Stimulated activated CD8-positive, alpha-beta memory T cell treated with anti-CD3 and anti-CD28 coated beads, Interleukin-7, amount 100 ng/mL, for 48 hours (primary cell): Measurements from ENCODE around the gene FHOD1.

Experiments
- DNase-seq, 2 donors: peaks; one replicate each; pipeline ENCODE4 v3.0.0-alpha.2; 2020; ENCODE audit warnings: low read depth in 1 of 2; ENCODE audit errors: extremely low read depth in 1 of 2

FHOD1 gene

DNA sequence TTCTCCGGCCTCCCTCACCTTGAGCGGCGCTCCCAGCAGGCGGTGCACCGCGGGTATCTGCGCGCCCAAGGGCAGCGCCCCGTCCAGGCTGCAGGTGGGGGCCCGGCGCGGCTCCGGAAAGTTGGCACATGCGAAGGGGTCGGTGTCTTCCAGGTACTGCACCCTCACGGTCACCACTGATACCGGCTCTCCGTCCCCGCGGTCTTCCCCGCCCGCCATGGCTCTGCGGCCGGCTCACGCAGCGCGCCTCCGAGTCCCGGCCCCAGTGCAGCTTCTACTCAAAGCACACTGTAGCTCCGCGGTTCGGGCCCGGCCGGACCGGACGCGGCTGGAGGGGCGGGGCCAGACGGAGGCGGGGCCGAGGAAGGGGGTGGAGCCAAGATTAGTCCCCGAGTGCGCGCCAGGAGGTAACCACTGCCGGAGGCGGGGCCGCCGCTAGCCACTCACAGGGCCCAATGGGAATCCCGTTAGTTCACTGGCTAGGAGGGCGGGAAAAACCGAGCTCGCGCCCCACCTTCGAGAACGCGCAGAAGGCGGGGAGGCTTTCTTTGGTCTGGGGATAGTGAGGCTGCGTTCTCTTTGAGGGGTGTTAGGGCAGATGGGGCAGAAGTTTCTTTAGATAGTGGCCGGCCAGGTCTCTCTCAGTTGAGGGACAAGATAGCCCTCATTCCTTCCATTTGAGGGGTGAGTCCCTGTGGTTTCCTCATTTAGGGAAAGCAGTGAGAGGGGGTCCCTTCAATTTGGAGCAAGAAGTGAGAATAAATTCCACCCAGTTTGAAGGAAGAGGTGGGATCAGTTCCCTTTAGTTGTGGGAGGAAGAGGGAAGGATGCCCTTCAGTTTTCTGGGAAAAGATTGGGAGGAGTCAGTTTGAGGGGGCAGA, at the start of gene FHOD1:
Gene FHOD1 (minus strand): TSS at position 290 of the 881 bp plus-strand sequence. CDS start 71 bp downstream, at position 219.
- peak; percentile 96 to 99 for DNase-seq

DNA sequence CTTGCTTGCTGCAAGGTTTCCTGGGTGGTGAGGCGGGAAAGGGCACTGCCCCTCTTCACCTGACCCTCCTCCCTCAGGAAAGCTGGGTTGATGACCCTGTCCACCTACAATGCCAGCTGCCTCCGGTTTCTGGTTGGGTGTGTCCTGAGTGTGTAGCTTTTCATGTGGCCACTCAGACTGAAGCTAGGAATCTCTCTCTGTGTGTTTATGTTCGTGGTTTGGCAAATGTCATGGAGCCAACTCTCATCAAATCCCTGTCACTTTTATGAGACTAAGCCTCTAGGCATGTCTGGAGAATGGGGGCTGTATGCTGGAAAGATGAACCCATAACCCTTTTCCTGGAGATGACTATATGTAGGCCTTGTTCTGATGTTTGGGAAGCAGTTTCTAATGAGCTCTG, 49.1 kb upstream of the FHOD1 start:
- DNase-seq = no peak

DNA sequence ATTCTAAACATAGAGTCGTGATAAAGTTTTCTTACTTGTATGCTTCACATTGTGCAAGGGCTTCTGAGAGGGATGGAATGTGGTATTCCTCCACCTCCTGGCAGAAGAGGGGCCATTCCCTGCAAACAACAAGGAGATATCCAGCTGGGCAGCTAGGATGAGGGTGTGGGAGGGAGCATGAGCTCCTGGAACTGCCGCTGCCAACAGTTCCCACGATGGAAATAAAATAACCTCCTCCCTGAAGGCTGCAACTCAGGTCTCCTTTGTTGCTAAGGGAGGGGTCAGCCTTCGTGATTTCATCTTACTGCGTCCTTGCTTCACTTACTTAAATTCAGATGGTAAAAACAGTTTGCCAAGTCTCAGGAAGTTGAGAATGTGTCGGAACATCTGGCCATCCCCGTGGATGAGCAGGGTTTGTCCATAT, 47.7 kb upstream of the FHOD1 start:
- no peak for DNase-seq

DNA sequence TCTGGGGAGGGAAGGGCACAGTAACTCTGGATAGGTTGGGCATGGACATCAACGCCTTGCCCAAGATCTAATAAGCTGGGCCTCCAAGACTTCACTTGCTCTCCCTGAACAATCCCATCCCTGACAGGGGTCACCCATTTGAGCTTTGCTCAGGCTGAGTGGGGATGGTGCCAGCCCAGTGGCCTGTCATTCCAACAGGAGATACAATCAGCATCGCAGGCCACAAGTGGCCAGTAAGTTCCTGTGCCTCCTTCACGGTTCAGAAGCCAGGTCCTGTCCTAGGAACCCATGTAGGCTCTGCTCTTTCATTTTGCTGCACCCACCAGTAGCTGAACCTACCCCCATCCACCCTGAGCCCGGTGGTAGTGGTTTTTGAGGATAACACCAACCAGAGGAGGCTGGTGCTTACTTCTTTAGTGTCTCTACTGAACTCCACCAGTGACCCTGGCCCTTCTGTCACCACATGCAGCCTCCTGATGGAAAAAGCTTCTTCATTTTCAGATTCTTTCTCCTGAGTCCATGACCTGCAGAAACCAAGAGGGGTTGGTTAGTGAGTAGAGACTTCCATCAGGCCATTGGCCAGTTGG, 47.0 kb upstream of the FHOD1 start:
- no peak for DNase-seq

DNA sequence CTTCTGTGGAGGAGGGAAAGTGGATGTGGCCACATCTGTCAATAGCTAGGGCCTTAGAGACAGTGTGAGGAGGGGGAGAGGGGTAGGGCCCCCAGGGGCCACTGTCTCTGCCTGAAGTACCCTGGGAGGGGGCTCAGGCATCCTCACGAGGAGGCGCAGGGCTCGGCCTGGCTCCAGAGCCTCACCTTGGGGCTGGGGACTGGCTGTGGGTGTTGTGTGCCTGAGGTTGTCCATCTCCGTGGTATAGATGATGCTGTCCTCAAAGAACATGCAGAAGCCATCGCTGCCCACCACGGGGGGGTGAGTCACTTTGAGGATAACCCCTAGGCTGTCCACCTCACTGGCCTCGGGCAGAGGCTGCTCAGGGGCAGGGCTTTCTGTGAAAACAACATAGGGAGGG, 44.2 kb upstream of the FHOD1 start:
- DNase-seq = no peak

DNA sequence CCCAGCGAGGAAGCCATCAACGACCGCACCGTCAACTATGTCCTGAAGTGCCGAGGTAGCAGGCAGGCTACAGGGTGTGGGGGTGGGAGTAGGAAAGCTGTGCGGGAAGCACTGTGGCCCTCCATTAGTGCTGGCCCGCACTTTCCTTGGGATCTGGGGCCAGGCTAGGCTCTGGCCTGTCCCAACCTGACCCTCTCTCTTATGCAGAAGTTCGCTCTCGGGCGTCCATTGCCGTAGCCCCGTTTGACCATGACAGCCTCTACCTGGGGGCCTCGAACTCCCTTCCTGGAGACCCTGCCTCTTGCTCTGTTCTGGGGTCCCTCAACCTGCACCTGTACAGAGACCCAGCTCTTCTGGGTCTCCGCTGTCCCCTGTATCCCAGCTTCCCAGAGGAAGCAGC, 40.7 kb upstream of the FHOD1 start:
- DNase-seq = no peak

DNA sequence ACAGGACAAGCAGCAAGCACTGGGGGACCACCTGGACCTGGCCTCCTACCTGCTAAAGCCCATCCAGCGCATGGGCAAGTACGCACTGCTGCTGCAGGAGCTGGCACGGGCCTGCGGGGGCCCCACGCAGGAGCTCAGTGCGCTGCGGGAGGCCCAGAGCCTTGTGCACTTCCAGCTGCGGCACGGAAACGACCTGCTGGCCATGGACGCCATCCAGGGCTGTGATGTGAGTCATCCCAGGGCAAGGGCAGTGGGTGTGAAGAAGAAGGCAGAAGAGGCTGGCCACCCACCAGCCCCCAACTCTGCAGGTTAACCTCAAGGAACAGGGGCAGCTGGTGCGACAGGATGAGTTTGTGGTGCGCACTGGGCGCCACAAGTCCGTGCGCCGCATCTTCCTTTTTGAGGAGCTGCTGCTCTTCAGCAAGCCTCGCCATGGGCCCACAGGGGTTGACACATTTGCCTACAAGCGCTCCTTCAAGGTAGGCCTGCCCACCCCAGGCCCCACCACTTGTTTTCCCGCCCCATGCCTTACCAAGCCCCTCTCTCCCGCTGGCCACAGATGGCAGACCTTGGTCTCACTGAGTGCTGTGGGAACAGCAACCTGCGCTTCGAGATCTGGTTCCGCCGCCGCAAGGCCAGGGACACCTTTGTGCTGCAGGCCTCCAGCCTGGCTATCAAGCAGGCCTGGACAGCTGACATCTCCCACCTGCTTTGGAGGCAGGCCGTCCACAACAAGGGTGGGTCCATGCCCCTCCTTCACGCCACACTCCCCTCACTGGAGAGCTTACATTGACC, 39.4 kb upstream of the FHOD1 start:
- no peak for DNase-seq

DNA sequence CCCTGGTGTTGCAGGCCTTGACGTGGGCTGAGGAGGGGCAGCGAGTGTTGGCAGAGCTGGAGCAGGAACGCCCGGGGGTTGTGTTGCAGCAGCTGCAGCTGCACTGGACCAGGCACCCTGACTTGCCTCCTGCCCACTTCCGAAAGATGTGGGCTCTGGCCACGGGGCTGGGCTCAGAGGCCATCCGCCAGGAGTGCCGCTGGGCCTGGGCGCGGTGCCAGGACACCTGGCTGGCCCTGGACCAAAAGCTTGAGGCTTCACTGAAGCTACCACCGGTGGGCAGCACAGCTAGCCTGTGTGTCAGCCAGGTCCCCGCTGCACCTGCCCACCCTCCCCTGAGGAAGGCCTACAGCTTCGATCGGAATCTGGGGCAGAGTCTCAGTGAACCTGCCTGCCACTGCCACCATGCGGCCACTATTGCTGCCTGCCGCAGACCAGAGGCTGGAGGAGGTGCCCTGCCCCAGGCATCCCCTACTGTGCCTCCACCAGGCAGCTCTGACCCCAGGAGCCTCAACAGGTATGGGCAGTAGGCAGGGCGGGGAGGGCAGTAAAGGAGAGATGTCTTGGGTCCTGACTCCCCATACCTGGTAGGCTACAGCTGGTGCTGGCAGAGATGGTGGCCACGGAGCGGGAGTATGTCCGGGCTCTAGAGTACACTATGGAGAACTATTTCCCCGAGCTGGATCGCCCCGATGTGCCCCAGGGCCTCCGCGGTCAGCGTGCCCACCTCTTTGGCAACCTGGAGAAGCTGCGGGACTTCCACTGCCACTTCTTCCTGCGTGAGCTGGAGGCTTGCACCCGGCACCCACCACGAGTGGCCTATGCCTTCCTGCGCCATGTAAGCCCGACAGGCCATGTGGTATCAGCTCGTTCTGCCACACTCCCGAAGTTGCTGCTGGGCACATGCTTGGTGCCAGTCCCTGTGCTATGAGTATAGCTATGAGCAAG, 37.7 kb upstream of the FHOD1 start:
- no peak for DNase-seq

DNA sequence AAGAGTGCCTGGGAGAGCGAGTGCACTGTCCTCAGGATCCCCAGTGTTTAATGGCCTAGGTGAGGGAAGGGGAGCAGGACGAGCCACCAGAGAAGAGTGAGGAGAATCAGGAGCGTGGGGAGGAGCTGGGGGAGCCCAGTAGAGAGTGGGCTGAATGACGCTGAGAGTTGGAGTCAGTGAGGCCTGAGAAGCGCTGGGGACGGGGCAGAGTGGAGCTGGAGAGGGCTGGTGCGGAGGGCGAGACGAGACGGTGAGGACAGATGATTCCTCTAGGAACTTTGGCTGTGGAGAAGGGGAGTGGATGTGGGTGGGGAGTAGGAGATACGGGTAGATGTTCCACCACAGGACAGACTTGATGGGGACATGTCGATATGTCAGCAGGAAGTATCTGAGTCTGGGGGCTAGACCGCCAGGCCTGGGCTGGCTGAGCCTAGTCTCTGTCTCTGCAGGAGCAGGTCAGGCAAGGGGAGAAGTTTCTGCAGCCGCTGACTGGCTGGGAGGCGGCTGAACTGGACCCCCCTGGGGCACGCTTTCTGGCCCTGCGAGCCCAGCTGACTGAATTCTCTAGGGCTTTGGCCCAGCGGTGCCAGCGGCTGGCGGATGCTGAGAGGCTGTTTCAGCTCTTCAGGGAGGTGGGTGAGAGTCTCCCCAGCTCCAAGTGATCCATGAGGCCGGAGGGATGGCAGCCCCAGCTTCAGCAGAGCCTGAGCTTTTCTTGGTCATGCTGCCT, 36.7 kb upstream of the FHOD1 start:
- no peak for DNase-seq

DNA sequence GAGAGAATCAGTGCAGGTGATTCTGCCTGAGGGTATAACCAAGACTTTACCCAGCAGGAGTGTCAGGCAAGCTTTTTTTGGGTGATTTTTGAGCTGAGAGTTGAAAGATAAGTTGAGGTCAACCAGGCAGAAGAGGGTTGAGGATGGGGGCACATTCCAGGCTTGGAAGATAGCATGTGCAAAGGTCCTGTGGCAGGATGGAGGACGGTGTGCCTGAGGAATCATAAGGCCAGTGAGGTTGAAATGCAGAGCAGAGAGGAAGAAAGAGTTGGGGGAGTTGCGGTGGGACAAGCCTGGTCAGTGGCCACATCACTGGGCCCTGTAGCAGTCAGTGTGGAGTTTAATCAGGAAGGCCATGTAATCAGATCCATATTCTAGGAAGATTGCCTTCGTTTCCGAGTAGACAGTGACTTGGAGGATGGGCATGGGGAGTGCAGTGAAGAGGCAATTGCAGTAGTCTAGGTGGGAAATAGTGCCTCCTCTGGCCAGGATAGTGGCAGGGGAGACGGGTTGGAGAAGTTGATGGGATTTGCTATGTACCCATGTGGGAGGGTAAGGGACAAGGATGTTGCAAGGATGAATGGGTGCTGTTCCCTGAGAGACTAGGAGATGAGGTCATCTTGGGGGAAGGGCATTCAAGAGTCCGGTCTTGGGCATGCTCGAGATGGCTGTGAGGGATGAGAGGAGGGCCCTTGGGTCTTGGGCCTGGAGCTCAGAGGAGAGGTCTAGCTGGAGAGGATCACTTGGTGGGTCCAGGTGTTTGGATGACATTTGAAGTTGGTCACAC, 36.0 kb upstream of the FHOD1 start:
- no peak for DNase-seq

DNA sequence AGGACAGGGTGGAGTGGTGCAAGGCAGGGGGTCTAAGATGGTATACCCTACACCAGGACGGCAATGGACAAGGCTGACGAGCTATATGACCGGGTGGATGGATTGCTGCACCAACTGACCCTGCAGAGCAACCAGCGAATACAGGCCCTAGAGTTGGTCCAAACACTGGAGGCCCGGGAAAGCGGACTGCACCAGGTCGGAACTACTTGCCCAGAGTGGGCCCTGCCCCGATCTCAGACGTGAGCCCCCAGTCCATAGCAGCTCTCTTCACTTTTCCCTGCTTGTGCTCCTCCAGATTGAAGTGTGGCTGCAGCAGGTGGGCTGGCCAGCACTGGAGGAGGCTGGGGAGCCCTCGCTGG, 35.1 kb upstream of the FHOD1 start:
- no peak for DNase-seq

DNA sequence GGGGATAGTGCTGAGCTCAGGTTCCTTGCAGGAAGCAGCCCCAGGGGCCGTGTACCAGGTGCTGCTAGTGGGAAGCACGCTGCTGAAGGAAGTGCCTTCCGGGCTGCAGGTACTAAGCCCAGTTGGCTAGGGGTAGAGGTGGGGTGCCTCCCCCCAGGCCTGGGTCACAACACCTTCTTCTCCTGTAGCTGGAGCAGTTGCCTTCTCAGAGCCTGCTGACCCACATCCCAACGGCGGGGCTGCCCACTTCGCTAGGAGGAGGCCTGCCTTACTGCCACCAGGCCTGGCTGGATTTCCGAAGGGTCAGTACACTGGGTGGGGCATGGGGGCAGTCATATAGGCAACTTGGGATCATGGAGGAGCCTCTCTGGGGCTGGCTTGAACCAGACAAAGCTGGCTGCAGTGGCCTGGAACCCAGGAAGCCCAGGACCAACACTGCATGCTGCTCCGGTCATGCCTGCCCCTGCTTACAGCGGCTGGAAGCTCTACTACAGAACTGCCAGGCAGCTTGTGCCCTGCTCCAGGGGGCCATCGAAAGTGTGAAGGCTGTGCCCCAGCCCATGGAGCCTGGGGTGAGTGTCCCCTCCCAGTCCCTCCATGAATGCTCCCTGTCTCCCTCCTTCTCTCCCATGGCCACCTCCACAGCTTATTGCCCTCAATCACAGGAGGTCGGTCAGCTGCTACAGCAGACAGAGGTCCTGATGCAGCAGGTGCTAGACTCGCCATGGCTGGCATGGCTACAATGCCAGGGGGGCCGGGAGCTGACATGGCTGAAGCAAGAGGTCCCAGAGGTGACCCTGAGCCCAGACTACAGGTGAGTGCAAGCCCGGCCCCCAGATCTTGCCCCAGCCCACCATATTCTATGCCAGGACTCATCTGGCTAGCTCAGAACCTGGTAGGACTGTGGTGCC, 34.5 kb upstream of the FHOD1 start:
- no peak for DNase-seq

DNA sequence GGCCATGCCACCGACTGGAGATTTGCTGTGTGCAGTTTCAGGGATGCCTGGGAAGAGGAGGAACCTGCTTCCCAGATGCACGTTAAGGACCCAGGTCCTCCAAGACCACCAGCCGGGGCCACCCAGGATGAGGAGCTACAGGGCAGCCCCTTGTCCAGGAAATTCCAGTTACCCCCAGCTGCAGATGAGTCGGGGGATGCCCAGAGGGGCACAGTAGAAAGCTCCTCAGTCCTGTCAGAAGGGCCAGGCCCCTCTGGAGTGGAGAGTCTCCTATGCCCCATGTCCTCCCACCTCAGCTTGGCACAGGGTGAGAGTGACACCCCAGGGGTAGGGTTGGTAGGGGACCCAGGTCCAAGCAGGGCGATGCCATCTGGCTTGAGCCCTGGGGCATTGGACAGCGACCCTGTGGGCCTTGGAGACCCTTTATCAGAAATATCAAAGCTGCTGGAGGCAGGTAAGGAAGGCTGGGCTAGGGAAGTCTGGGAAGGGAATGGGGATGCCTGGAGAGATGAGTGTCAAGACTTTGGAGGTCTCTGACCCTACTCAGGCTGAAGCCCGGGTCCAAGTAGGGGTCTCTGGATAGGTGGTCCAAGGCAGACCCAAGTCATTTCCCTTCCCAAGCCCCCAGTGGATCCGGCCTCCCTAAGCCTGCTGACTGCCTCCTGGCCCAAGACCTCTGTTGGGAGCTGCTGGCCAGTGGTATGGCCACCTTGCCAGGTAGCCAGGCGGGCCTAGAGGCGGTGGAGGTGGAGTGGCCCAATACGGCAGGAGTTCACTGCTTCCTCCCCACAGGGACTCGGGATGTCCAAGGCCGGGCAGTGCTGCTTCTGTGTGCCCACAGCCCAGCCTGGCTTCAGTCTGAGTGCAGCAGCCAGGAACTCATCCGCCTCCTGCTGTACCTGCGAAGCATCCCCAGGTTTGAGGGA, 33.1 kb upstream of the FHOD1 start:
- DNase-seq = no peak

DNA sequence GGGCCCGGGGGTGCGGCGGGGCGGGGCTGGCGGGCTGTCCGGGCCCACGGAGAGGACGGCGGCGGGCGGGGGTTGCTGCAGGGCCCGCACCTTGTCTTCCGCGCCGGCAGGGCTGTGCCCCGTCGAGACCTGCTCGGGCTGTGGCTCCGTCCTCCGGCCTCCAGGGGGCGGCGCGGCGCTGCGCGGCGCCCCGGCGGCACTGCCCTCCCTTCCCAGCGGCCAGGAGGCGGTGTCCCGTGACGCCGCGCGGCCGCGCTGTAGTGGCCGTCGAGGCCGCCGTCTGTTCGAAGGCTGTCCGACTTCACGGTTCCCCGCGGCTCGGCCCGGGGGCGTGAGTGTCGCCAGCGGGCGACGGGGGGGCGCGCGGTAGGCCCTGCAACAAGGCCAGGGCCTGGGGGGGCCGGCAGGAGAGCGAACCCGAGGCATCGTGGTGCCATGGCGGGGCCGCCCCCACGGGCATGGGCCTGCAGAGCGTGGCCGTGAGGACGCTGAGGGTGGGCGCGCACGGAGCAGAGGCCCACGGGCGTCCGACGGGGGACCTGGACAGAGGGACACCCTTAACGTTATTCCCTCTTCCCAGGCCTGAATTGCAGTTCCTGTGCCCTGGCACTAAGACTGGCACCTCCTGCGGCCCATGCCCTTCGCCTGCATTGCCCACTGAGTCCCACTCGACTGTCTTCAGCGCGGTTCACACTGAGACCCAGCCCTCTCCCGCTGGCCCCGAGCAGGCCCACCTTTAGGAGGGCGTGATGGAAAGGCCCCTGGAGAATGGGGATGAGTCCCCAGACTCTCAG, 32.2 kb upstream of the FHOD1 start, which contains the start of gene PLEKHG4:
Gene PLEKHG4 (plus strand): TSS at position 237 of the 794 bp plus-strand sequence. CDS start 513 bp downstream, at position 750.
- DNase-seq = peak; percentile 70

DNA sequence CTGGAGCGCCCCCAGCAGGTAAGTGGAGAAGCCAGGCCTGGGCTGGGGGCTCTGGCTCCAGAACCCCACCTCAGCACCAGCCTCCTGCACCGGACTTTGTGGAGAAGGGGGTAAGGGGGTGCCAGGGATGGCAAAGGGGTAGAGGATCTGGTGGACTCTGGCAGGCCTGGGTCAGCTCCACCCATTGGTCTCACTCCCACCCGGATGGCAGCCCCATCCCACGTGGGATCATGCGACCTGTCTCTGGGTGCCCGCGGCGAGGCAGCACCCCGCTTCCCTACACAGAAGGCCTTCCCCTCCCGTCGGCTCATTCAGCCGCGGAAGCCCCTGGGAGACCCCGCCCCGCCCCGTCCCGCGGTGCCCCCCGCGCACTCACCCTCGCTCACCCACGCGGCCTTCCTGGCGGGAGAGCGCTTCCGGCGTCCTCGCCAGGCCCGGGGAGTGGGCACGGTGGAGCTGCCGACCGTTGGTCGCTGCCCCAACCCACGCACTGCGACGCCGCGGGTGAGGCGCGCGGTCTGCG, 31.6 kb upstream of the FHOD1 start:
- peak in 1 of 2 donors; percentile 45 for DNase-seq
